ENCODE results near the gene SMAD2.

Gene SMAD2

DNA sequence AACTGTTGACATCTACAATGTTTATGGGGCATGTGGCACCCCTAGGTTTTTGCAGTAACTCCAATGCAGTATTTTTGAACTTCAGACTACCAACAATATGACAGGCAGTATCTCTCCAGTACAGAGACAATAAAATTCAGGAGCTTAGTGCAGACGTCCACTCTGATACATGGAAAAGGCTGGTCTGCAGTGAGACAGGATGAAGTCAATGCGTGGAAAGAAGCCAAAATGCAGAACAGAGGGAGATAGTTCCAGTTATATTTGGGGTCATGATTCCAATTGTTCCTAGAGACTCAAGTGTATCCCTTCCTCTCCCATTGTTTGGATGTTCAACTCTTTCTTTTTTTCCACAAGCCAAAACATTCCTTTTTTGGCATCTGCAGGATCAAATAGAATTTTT is 18.7 kb upstream of the SMAD2 start:
- no peaks in the 10 kb centered on the region for H3K79me2 ChIP-seq
- H3K4me3 ChIP-seq (ENCODE audit: low read depth, low read length) = no peak overlapping the region
- no peak overlapping the region for H3K9ac ChIP-seq
- H3K4me2 ChIP-seq (ENCODE audit: low read length) = no peak overlapping the region
- TF ChIP-seq, protein P1, sequence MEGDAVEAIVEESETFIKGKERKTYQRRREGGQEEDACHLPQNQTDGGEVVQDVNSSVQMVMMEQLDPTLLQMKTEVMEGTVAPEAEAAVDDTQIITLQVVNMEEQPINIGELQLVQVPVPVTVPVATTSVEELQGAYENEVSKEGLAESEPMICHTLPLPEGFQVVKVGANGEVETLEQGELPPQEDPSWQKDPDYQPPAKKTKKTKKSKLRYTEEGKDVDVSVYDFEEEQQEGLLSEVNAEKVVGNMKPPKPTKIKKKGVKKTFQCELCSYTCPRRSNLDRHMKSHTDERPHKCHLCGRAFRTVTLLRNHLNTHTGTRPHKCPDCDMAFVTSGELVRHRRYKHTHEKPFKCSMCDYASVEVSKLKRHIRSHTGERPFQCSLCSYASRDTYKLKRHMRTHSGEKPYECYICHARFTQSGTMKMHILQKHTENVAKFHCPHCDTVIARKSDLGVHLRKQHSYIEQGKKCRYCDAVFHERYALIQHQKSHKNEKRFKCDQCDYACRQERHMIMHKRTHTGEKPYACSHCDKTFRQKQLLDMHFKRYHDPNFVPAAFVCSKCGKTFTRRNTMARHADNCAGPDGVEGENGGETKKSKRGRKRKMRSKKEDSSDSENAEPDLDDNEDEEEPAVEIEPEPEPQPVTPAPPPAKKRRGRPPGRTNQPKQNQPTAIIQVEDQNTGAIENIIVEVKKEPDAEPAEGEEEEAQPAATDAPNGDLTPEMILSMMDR (IDR thresholded peaks at IDR 0.05) = no peak
- no peaks in the 10 kb centered on the region for H3K4me1 ChIP-seq
- no peaks in the 10 kb centered on the region for H3K27me3 ChIP-seq (ENCODE audit: control insufficient read depth, insufficient read depth, low read length)
- no peak overlapping the region for H3K27ac ChIP-seq
- no peaks in the 10 kb centered on the region for H3K9me3 ChIP-seq (ENCODE audit: control insufficient read depth, low read length)
- H2AFZ ChIP-seq = no peak overlapping the region
- no peaks in the 10 kb centered on the region for H3K36me3 ChIP-seq (ENCODE audit: control insufficient read depth, insufficient read depth, low read length)

DNA sequence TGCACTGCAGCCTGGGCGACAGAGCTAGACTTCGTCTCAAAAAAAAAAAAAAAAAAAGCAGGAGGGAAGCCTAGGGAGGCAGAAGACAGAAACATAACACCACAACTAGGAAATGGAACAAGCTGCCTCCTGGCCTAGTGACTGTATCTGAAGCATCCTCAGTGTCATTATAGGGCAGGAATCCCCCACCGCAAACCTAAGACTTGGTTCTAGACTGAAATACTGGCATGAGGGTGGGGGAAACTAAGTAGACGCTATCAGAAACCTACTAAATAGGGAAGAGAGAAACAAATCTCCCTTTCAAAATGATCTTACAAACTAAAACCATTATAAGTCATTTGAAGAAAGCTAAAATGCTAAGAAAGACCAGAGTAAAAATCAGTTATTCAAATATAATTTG is 16.4 kb upstream of the SMAD2 start:
- Histone ChIP-seq H3K4me3 (ENCODE audit: low read depth, low read length) (no peak overlapping the region), H3K27me3 (ENCODE audit: control insufficient read depth, insufficient read depth, low read length) (no peaks in the 10 kb centered on the region), H3K79me2 (no peaks in the 10 kb centered on the region), H3K9me3 (ENCODE audit: control insufficient read depth, low read length) (no peaks in the 10 kb centered on the region), H3K36me3 (ENCODE audit: control insufficient read depth, insufficient read depth, low read length) (no peaks in the 10 kb centered on the region), H3K4me1 (no peaks in the 10 kb centered on the region), H3K9ac (no peak overlapping the region), H3K27ac (no peak overlapping the region), H3K4me2 (ENCODE audit: low read length) (no peak overlapping the region), H2AFZ (no peak overlapping the region)
- TF ChIP-seq, protein P1 (IDR thresholded peaks at IDR 0.05) = no peak

DNA sequence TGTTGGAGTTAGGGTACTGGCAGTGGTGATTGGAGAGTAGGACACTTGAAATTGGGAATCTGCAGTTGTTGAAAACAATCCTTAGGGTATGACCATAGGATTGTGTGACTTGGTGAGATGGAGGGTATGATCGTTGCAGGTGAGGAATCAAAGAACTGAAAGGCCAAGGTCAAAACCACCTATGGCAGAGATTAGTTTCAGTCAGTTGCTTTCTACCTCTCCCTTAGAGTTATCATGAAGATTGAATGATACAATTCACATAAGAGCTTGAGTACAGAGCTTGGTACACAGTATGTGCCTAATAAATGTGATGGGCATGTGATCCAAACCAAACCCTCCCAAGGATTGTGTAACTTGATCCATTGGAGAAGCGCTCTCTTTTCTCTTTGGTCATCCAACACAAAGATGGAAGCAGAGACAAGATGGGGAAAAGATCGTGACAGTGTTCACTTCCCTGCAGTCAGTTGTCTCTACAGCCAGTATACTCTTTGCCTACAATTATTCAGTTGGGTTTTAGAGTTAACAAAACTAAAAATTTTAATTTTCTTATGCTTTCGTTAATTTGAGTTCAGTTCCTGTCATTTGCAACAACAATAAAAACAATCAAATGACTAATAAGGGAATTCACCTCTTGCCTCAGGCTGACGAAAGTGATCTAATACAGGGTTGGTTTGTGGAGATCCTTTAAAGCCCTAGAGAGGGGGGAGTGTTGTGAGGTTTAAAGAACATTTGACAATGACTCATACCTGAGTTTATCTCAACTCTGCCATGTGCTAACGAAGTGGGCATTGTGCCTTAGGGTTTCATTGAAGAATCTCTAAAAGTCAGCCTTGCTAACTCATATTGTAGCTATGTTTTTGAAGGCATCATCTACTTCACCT is 14.8 kb upstream of the SMAD2 start:
- TF ChIP-seq, protein P1 (IDR thresholded peaks at IDR 0.05) = no peak
- Histone ChIP-seq H2AFZ (no peak overlapping the region), H3K36me3 (ENCODE audit: control insufficient read depth, insufficient read depth, low read length) (no peaks in the 10 kb centered on the region), H3K79me2 (no peaks in the 10 kb centered on the region), H3K27ac (no peak overlapping the region), H3K4me3 (ENCODE audit: low read depth, low read length) (no peak overlapping the region), H3K9ac (no peak overlapping the region), H3K4me2 (ENCODE audit: low read length) (no peak overlapping the region), H3K9me3 (ENCODE audit: control insufficient read depth, low read length) (no peaks in the 10 kb centered on the region), H3K4me1 (no peaks in the 10 kb centered on the region), H3K27me3 (ENCODE audit: control insufficient read depth, insufficient read depth, low read length) (no peaks in the 10 kb centered on the region)

DNA sequence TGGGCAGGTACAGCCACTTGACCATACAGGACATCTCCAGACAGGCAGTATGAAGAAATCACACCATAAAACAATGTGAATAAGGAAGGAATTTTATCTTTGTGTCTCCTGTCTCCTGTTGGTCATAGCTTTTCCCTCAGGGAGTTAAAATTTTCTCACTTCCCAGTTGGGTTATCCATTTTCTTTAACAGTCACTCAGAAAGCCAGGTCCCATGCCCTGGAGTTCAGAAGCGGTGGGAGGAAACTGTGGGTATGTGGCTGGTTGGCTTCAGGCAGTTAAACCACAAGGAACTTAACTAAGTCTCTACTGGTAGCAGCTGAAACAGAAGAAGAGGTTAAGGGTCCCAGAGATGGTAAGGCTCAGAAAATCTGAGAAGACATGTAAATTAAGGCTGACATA is 6.5 kb upstream of the SMAD2 start:
- Histone ChIP-seq H3K9me3 (ENCODE audit: control insufficient read depth, low read length) (no peaks in the 10 kb centered on the region), H3K4me3 (ENCODE audit: low read depth, low read length) (no peak overlapping the region)

More for the DNA sequence above, 6.5 kb upstream of the SMAD2 start:
- TF ChIP-seq, protein P1 (IDR thresholded peaks at IDR 0.05) = no peak
- no peak overlapping the region for H3K27ac ChIP-seq
- no peaks in the 10 kb centered on the region for H3K27me3 ChIP-seq (ENCODE audit: control insufficient read depth, insufficient read depth, low read length)
- no peaks in the 10 kb centered on the region for H3K36me3 ChIP-seq (ENCODE audit: control insufficient read depth, insufficient read depth, low read length)
- no peak overlapping the region for H3K4me2 ChIP-seq (ENCODE audit: low read length)
- no peak overlapping the region for H2AFZ ChIP-seq
- H3K79me2 ChIP-seq = no peaks in the 10 kb centered on the region
- no peak overlapping the region for H3K9ac ChIP-seq
- no peaks in the 10 kb centered on the region for H3K4me1 ChIP-seq
